Activated gamma-delta T cell (primary cell): Measurements from ENCODE around the gene TARBP2.
A peak's percentile ranks its signal among the peaks of the same experiment; 100 is the strongest.
"Not testable (repeated sequence)": the region's sequence is repeated elsewhere in the genome, so short reads cannot be mapped to it uniquely, and the experiment has no call there.

ENCODE experiments used
- DNase-seq: peaks from one replicate; lab custom pipeline; 2025; lab: John Stamatoyannopoulos, UW

Gene TARBP2

GRCh38 chr12:53474819-53475218, 26.3 kb upstream of the TARBP2 start:
- DNase-seq: no peak

- no peak for DNase-seq
Observed at GRCh38 chr12:53476769-53477209, 24.3 kb upstream of the TARBP2 start.

GRCh38 chr12:53478865-53479264, 22.2 kb upstream of the TARBP2 start:
- no peak for DNase-seq

- no peak for DNase-seq
Observed at GRCh38 chr12:53479331-53479730, 21.8 kb upstream of the TARBP2 start.

GRCh38 chr12:53480491-53481442, 20.3 kb upstream of the TARBP2 start:
- DNase-seq: no peak

GRCh38 chr12:53481458-53481857, 19.6 kb upstream of the TARBP2 start:
- not testable (repeated sequence) for DNase-seq

- DNase-seq: no peak
Observed at GRCh38 chr12:53481939-53482586, 19.0 kb upstream of the TARBP2 start.

GRCh38 chr12:53482626-53483168, 18.4 kb upstream of the TARBP2 start:
- no peak for DNase-seq

GRCh38 chr12:53483225-53483978, 17.7 kb upstream of the TARBP2 start:
- DNase-seq: no peak

- no peak for DNase-seq
Observed at GRCh38 chr12:53483979-53484377, 17.1 kb upstream of the TARBP2 start.

- no peak for DNase-seq
Observed at GRCh38 chr12:53484686-53485575, 16.2 kb upstream of the TARBP2 start.

GRCh38 chr12:53485955-53486735, 14.9 kb upstream of the TARBP2 start:
- no peak for DNase-seq

GRCh38 chr12:53486736-53487487, 14.2 kb upstream of the TARBP2 start:
- DNase-seq: no peak

- no peak for DNase-seq
Observed at GRCh38 chr12:53489242-53489864, 11.7 kb upstream of the TARBP2 start.

GRCh38 chr12:53492188-53492587, 8.9 kb upstream of the TARBP2 start:
- no peak for DNase-seq

GRCh38 chr12:53492830-53493609, 8.1 kb upstream of the TARBP2 start:
- DNase-seq: peak; percentile 85

- no peak for DNase-seq
Observed at GRCh38 chr12:53493610-53494391, 7.3 kb upstream of the TARBP2 start.
